A673 (cell line): ENCODE measurements around the gene CEBPA.

ENCODE experiments used
- EZH2 ChIP-seq: fragments of 200-600 bp; sonication (generic); IDR thresholded peaks from 2 replicates; pipeline ENCODE4 v1.6.1; 2017; ENCODE audit warnings: borderline replicate concordance, low read depth, mild to moderate bottlenecking, mixed read lengths, antibody characterized with exemption, low read length; ENCODE audit not compliant: poor library complexity, severe bottlenecking
- TF ChIP-seq, protein P1 (sequence below): fragments of 300-800, 200-600 bp; sonication (generic); conservative IDR thresholded peaks from 2 replicates; pipeline ENCODE4 v1.5.1; 2017; ENCODE audit warnings: low read depth, mild to moderate bottlenecking, antibody characterized with exemption, low read length, moderate library complexity, mixed read lengths

GRCh38 chr19:33329736-33330135 is 27.4 kb upstream of the CEBPA start:
- TF ChIP-seq, protein P1, sequence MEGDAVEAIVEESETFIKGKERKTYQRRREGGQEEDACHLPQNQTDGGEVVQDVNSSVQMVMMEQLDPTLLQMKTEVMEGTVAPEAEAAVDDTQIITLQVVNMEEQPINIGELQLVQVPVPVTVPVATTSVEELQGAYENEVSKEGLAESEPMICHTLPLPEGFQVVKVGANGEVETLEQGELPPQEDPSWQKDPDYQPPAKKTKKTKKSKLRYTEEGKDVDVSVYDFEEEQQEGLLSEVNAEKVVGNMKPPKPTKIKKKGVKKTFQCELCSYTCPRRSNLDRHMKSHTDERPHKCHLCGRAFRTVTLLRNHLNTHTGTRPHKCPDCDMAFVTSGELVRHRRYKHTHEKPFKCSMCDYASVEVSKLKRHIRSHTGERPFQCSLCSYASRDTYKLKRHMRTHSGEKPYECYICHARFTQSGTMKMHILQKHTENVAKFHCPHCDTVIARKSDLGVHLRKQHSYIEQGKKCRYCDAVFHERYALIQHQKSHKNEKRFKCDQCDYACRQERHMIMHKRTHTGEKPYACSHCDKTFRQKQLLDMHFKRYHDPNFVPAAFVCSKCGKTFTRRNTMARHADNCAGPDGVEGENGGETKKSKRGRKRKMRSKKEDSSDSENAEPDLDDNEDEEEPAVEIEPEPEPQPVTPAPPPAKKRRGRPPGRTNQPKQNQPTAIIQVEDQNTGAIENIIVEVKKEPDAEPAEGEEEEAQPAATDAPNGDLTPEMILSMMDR = no peak
- no peak for TF ChIP-seq EZH2
